ENCODE data around the gene PDLIM1. TPM values are rescaled to one million over a fixed set of nuclear protein-coding genes. Genes with fewer than 3 reads are reported as not detected.
A peak's percentile ranks its signal among the peaks of the same experiment; 100 is the strongest.
"Not testable (repeated sequence)": the region's sequence is repeated elsewhere in the genome, so short reads cannot be mapped to it uniquely, and the experiment has no call there.

Gene PDLIM1
- total and polyA plus RNA-seq, 11 donors: 225 to 434 (median 330) TPM

GRCh38 chr10:95208702-95209391 lies 82.0 kb downstream of the PDLIM1 start:
- TF ChIP-seq POLR2A (IDR thresholded peaks at IDR 0.05): no peak
- TF ChIP-seq, protein P1, sequence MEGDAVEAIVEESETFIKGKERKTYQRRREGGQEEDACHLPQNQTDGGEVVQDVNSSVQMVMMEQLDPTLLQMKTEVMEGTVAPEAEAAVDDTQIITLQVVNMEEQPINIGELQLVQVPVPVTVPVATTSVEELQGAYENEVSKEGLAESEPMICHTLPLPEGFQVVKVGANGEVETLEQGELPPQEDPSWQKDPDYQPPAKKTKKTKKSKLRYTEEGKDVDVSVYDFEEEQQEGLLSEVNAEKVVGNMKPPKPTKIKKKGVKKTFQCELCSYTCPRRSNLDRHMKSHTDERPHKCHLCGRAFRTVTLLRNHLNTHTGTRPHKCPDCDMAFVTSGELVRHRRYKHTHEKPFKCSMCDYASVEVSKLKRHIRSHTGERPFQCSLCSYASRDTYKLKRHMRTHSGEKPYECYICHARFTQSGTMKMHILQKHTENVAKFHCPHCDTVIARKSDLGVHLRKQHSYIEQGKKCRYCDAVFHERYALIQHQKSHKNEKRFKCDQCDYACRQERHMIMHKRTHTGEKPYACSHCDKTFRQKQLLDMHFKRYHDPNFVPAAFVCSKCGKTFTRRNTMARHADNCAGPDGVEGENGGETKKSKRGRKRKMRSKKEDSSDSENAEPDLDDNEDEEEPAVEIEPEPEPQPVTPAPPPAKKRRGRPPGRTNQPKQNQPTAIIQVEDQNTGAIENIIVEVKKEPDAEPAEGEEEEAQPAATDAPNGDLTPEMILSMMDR (IDR thresholded peaks at IDR 0.05): peak in 11 of 12 donors; percentile 21 to 62 (median 36)
- DNase-seq (no peak), ATAC-seq (no peak)
- Histone ChIP-seq H3K36me3 (no peaks in the 10 kb centered on the region), H3K27me3 (no peaks in the 10 kb centered on the region), H3K4me1 (no peaks in the 10 kb centered on the region), H3K4me3 (no peak overlapping the region), H3K27ac (no peak overlapping the region), H3K9me3 (peaks cover 0 to 3% (median 0%) of the 10 kb centered on the region in 12 donors)
- intact Hi-C loops (cut with DNase I): no loop called here
- WGBS, 4 donors: 59 to 80% (median 61%) methylated on average over 8 of the region's 8 CpGs

- ATAC-seq; H3K36me3 ChIP-seq; H3K27ac ChIP-seq; H3K4me3 ChIP-seq; intact Hi-C loops (cut with DNase I); H3K27me3 ChIP-seq; DNase-seq; H3K4me1 ChIP-seq; H3K9me3 ChIP-seq: not testable (repeated sequence)
- WGBS, 4 donors: 77 to 89% (median 82%) methylated on average over 5 of the region's 5 CpGs
Measured at GRCh38 chr10:95202865-95203264, 87.9 kb downstream of the PDLIM1 start.

- DNase-seq: no peak
- 90 to 98% (median 94%) methylated on average over 4 of the region's 4 CpGs for WGBS, 4 donors
- H3K9me3 ChIP-seq: peaks cover 0 to 3% (median 0%) of the 10 kb centered on the region in 12 donors
- no peak overlapping the region for H3K27ac ChIP-seq
- peak in 2 of 4 donors; percentile 20 to 36 for ATAC-seq
- TF ChIP-seq, protein P1 (IDR thresholded peaks at IDR 0.05): no peak
- TF ChIP-seq POLR2A (IDR thresholded peaks at IDR 0.05): no peak
- H3K4me1 ChIP-seq: no peaks in the 10 kb centered on the region
- no peaks in the 10 kb centered on the region for H3K27me3 ChIP-seq
- intact Hi-C loops (cut with DNase I): no loop called here
- H3K36me3 ChIP-seq: no peaks in the 10 kb centered on the region
- no peak overlapping the region for H3K4me3 ChIP-seq
Measured at GRCh38 chr10:95201736-95202135, 89.1 kb downstream of the PDLIM1 start.

- intact Hi-C loops (cut with DNase I): no loop called here
- H3K27ac ChIP-seq: no peak overlapping the region
- H3K27me3 ChIP-seq: no peaks in the 10 kb centered on the region
- no peak overlapping the region for H3K4me3 ChIP-seq
- ATAC-seq (no peak), DNase-seq (no peak)
- no peaks in the 10 kb centered on the region for H3K36me3 ChIP-seq
- WGBS, 4 donors: 69 to 71% (median 70%) methylated on average over 3 of the region's 3 CpGs
- H3K9me3 ChIP-seq: no peaks in the 10 kb centered on the region
- no peaks in the 10 kb centered on the region for H3K4me1 ChIP-seq
- TF ChIP-seq, protein P1 (IDR thresholded peaks at IDR 0.05): no peak
- TF ChIP-seq POLR2A (IDR thresholded peaks at IDR 0.05): no peak
Measured at GRCh38 chr10:95196046-95196445, 94.8 kb downstream of the PDLIM1 start.

DNA sequence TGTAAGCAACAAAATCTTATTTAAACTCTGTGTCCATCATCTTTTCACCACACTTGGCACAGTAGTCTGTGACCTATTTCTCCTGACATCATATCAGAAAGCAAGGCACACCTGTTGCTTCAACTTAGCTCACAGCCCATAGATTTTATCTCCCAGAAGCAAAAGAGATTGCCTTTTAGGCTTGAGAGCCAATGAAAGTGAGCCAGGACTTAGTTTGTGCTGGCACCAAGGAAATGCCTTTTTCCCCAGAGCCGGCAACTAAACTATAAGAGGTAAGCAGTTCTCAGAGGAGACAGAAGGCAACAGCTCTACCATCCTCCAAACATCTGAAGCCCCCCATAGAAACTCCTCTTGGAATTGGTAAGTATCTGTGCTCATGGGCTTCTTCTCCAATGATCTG lies 96.9 kb downstream of the PDLIM1 start, which contains the start of gene ACSM6:
Gene ACSM6, plus strand, starts transcription at position 295 of the 400 bp plus-strand sequence. CDS start 248 bp downstream, outside the sequence.
- H3K9me3 ChIP-seq: no peaks in the 10 kb centered on the region
- TF ChIP-seq, protein P1 (IDR thresholded peaks at IDR 0.05): no peak
- TF ChIP-seq POLR2A (IDR thresholded peaks at IDR 0.05): no peak
- DNase-seq (no peak), ATAC-seq (no peak)
- no peaks in the 10 kb centered on the region for H3K27me3 ChIP-seq
- H3K36me3 ChIP-seq: no peaks in the 10 kb centered on the region
- no peak within 1 kb of the TSS for H3K4me3 ChIP-seq
- intact Hi-C loops (cut with DNase I): no loop called here
- H3K4me1 ChIP-seq: no peaks in the 10 kb centered on the region
- no peak within 1 kb of the TSS for H3K27ac ChIP-seq
- 83 to 100% (median 90%) methylated on average over 1 of the region's 1 CpG for WGBS, 4 donors
